SU-DHL-6 (cell line): ENCODE results near the gene TRPV4.

Source experiments
- H2AFZ ChIP-seq: fragments of 200-600 bp; sonication (generic); 2 replicates; pipeline ENCODE4 v1.6.1; 2014; ENCODE audit warnings: low read depth, mild to moderate bottlenecking, moderate library complexity, mixed read lengths, antibody characterized with exemption, low read length; ENCODE audit not compliant: severe bottlenecking
- H3F3A ChIP-seq: fragments of 200-600 bp; shearing (Covaris generic); 2 replicates; pipeline ENCODE4 v1.6.0; 2016; ENCODE audit warnings: antibody characterized with exemption, mild to moderate bottlenecking; ENCODE audit not compliant: insufficient read depth
- H3K27ac ChIP-seq: fragments of 200-600 bp; sonication (generic); 2 replicates; pipeline ENCODE4 v1.5.1; 2016; ENCODE audit warnings: low read depth, mild to moderate bottlenecking, low read length, moderate library complexity, mixed read lengths
- H3K27me3 ChIP-seq: fragments of 200-600 bp; sonication (generic), shearing (Covaris generic); 2 replicates; pipeline ENCODE4 v1.6.0; 2014; ENCODE audit warnings: mild to moderate bottlenecking, low read length
- H3K36me3 ChIP-seq: fragments of 200-600 bp; sonication (generic); 2 replicates; pipeline ENCODE4 v1.6.1; 2014; ENCODE audit warnings: mild to moderate bottlenecking, low read length, mixed read lengths
- H3K4me2 ChIP-seq: fragments of 300-600, 200-600 bp; shearing (Covaris generic), sonication (generic); 2 replicates; pipeline ENCODE4 v1.6.0; 2014; ENCODE audit warnings: low read length, low read depth, mild to moderate bottlenecking; ENCODE audit not compliant: poor library complexity, severe bottlenecking
- H3K4me3 ChIP-seq: fragments of 200-600 bp; sonication (generic); 2 replicates; pipeline ENCODE4 v1.5.1; 2014; ENCODE audit warnings: antibody characterized with exemption, low read length, mild to moderate bottlenecking, mixed read lengths; ENCODE audit not compliant: insufficient read depth, poor library complexity, severe bottlenecking
- H3K79me2 ChIP-seq: fragments of 200-600 bp; sonication (generic); 2 replicates; pipeline ENCODE4 v1.6.1; 2014; ENCODE audit warnings: mild to moderate bottlenecking, low read length, moderate library complexity; ENCODE audit not compliant: insufficient read depth
- H3K9ac ChIP-seq: fragments of 200-600 bp; sonication (generic); 2 replicates; pipeline ENCODE4 v1.7.0; 2014; ENCODE audit warnings: mild to moderate bottlenecking, low read length
- H3K9me2 ChIP-seq: fragments of 200-600 bp; sonication (generic); replicated peaks from 2 replicates; pipeline ENCODE4 v1.6.1; 2014; ENCODE audit warnings: low read length; ENCODE audit not compliant: insufficient read depth
- H3K9me3 ChIP-seq: fragments of 200-600 bp; sonication (generic); 2 replicates; pipeline ENCODE4 v1.6.1; 2014; ENCODE audit warnings: low read length, mixed read lengths; ENCODE audit not compliant: insufficient read depth
- H4K20me1 ChIP-seq: fragments of 200-600 bp; sonication (generic); 2 replicates; pipeline ENCODE4 v1.6.1; 2014; ENCODE audit warnings: low read depth, mild to moderate bottlenecking, antibody characterized with exemption, low read length, moderate library complexity, mixed read lengths
- CTCF ChIP-seq: fragments of 200-600 bp; sonication (generic); IDR thresholded peaks from one replicate; pipeline ENCODE4 v1.5.1; 2017; ENCODE audit warnings: antibody characterized with exemption, mild to moderate bottlenecking, low read length, moderate library complexity; ENCODE audit not compliant: insufficient read depth, poor library complexity, severe bottlenecking
- EZH2phosphoT487 ChIP-seq: fragments of 200-600 bp; sonication (generic), shearing (Covaris generic); conservative IDR thresholded peaks from 2 replicates; pipeline ENCODE4 v1.6.1; 2018; ENCODE audit warnings: mild to moderate bottlenecking, antibody characterized with exemption, low read length, moderate library complexity, mixed read lengths

Gene TRPV4

GRCh38 chr12:109764776-109765445, 68.3 kb downstream of the TRPV4 start:
- H3K4me3 ChIP-seq = no peak overlapping the region
- no peaks in the 10 kb centered on the region for H3F3A ChIP-seq
- H3K36me3 ChIP-seq = no peaks in the 10 kb centered on the region
- no peaks in the 10 kb centered on the region for H3K27me3 ChIP-seq
- H3K4me2 ChIP-seq = no peak overlapping the region
- H3K9me2 ChIP-seq = no peaks in the 10 kb centered on the region
- no peak overlapping the region for H2AFZ ChIP-seq
- TF ChIP-seq EZH2phosphoT487 (no peak), CTCF (no peak)
- H3K79me2 ChIP-seq = no peaks in the 10 kb centered on the region
- H3K9me3 ChIP-seq = no peaks in the 10 kb centered on the region
- no peak overlapping the region for H3K27ac ChIP-seq
- no peak overlapping the region for H3K9ac ChIP-seq
- H4K20me1 ChIP-seq = no peaks in the 10 kb centered on the region

GRCh38 chr12:109764123-109764522, 69.1 kb downstream of the TRPV4 start:
- no peaks in the 10 kb centered on the region for H3F3A ChIP-seq
- H2AFZ ChIP-seq = no peak overlapping the region
- no peaks in the 10 kb centered on the region for H4K20me1 ChIP-seq
- no peaks in the 10 kb centered on the region for H3K79me2 ChIP-seq
- H3K4me3 ChIP-seq = no peak overlapping the region
- H3K9ac ChIP-seq = no peak overlapping the region
- H3K27ac ChIP-seq = no peak overlapping the region
- no peaks in the 10 kb centered on the region for H3K27me3 ChIP-seq
- no peak for TF ChIP-seq EZH2phosphoT487
- no peak for TF ChIP-seq CTCF
- H3K4me2 ChIP-seq = no peak overlapping the region
- H3K36me3 ChIP-seq = no peaks in the 10 kb centered on the region
- no peaks in the 10 kb centered on the region for H3K9me2 ChIP-seq
- H3K9me3 ChIP-seq = no peaks in the 10 kb centered on the region

- no peak for TF ChIP-seq CTCF
- TF ChIP-seq EZH2phosphoT487 = no peak
- Histone ChIP-seq H3K27me3 (no peaks in the 10 kb centered on the region), H3K9me2 (no peaks in the 10 kb centered on the region), H4K20me1 (no peaks in the 10 kb centered on the region), H3K9me3 (no peaks in the 10 kb centered on the region), H3K9ac (no peak overlapping the region), H3K27ac (no peak overlapping the region), H3K79me2 (no peaks in the 10 kb centered on the region), H3F3A (no peaks in the 10 kb centered on the region), H3K4me3 (no peak overlapping the region), H2AFZ (no peak overlapping the region), H3K4me2 (no peak overlapping the region), H3K36me3 (no peaks in the 10 kb centered on the region)
Measured at GRCh38 chr12:109763201-109763841, 69.9 kb downstream of the TRPV4 start.
